Heart right ventricle (tissue), 16 donors: ENCODE measurements around the gene XPA. TPM values are rescaled to one million over a fixed set of nuclear protein-coding genes. Genes with fewer than 3 reads are reported as not detected.
A peak's percentile ranks its signal among the peaks of the same experiment; 100 is the strongest.

Experiments used
- ATAC-seq, 8 donors: fragments of 200-7000 bp; cut with Tn5 transposase; one replicate each; pipeline ENCODE4 v1.9.1; 2020; ENCODE audit warnings: mild to moderate bottlenecking in 8 of 8, moderate library complexity in 8 of 8, moderate number of reproducible peaks in 1 of 8
- DNase-seq, 2 donors: peaks; one replicate each; pipeline ENCODE4 v3.0.0-alpha.2; 2020
- H3K27ac ChIP-seq, 10 donors: fragments of 200-600 bp; sonication (generic) in 2 of 10; one replicate each; pipeline versions ENCODE4 v1.5.0 to v1.8.0; 2020 to 2022; ENCODE audit warnings: mild to moderate bottlenecking in 3 of 10
- H3K27me3 ChIP-seq, 7 donors: fragments of 200-600 bp; one replicate each; pipeline ENCODE4 v1.8.0; 2021 to 2022; ENCODE audit warnings: mild to moderate bottlenecking in 2 of 7
- H3K36me3 ChIP-seq, 9 donors: fragments of 200-600 bp; sonication (generic) in 1 of 9; one replicate each; pipeline versions ENCODE4 v1.5.0 to v1.8.0; 2020 to 2022; ENCODE audit warnings: mild to moderate bottlenecking in 2 of 9
- H3K4me1 ChIP-seq, 9 donors: fragments of 200-600 bp; sonication (generic) in 1 of 9; one replicate each; pipeline versions ENCODE4 v1.5.0 to v1.8.0; 2020 to 2022; ENCODE audit warnings: mild to moderate bottlenecking in 4 of 9
- H3K4me3 ChIP-seq, 10 donors: fragments of 200-600 bp; sonication (generic) in 2 of 10; one replicate each; pipeline versions ENCODE4 v1.5.0 to v1.8.0; 2020 to 2022; ENCODE audit warnings: mild to moderate bottlenecking in 7 of 10, moderate library complexity in 2 of 10
- H3K9me3 ChIP-seq, 11 donors: fragments of 200-600 bp in 10 of 11; sonication (generic) in 2 of 11; one replicate each; pipeline versions ENCODE4 v1.5.0 to v1.8.0; 2013 to 2022; ENCODE audit warnings: mild to moderate bottlenecking in 2 of 11, control low read depth in 1 of 11, moderate library complexity in 1 of 11
- WGBS, 2 donors: extraction: QIAGEN DNeasy Blood & Tissue Kit; methylation state at CpG; one replicate each; pipeline ENCODE4 v1.1.7; 2013; ENCODE audit warnings: inconsistent platforms in 1 of 2; 5-methylcytosine and 5-hydroxymethylcytosine counted together
- intact Hi-C, 10 donors: fragments of 100-400 bp; cut with DNase I; formaldehyde crosslinking; loops; one replicate each; pipeline versions ENCODE4 v1.11.1 to v1.14.2; 2022
- polyA plus RNA-seq, 2 donors: library from polyadenylated mRNA; stranded (reverse); fragments of 200-250 nt; gene quantifications; one replicate each; pipeline ENCODE4 v1.2.3, GENCODE V29; 2013
- total RNA-seq, 10 donors: library from RNA; stranded (reverse); fragmentation: NEBNext Ultra II Directional in 3 of 10; extraction: Animal tissue kit (Norgen Biotek cat#: 25700) in 3 of 10; gene quantifications; one replicate each; pipeline versions ENCODE4 v1.2.1 to v1.2.4, GENCODE V29; 2021 to 2023
- TF ChIP-seq, protein P1 (sequence below), 9 donors: fragments of 200-600 bp; sonication (generic) in 2 of 9; IDR thresholded peaks; one replicate each; pipeline versions ENCODE4 v1.5.0 to v1.8.0; 2021 to 2022; ENCODE audit warnings: antibody characterized with exemption in 9 of 9, mild to moderate bottlenecking in 5 of 9, moderate library complexity in 1 of 9
- donor health status: Arrhythmogenic right ventricular cardiomyopathy.
- donor health status: ischemic (EF 13 %, LVEDD 7.1; RV severe dilation, severe dysfunction).
- donor health status: healthy with polysubstance abuse.
- donor health status: DM: no; HTN: yes; CAD: no.
- donor health status: DM: no; HTN: no; CAD: no.
- donor health status: ischemic (EF 25% LVEDD 6.9; RV normal size, moderate dysfunction).
- donor health status: ischemic (EF 25% LVEDD 5.7; RV mildly dilated, moderate dysfunction).
- donor health status: healthy.
- donor health status: DM: yes; HTN: yes; CAD: no.
- donor health status: Ischemic cardiomyopathy.
- donor health status: ischemic (EF 35%, LVEDD 5.7; RV mildly dilated, moderate dysfunction).
- donor health status: nonischemic (EF 11% LVEDD 7.7; RV severe dilation, severe dysfunction).
- donor health status: DM: yes; HTN: yes; CAD: no.
- donor health status: PGD.
- donor health status: ischemic (EF 29% LVEDD 5.4; RV normal size, mild dysfunction).
- donor health status: nonischemic (EF 23%, LVEDD 6.1; RV moderate dilation, normal function).

Gene XPA
- total and polyA plus RNA-seq, 12 donors = 5.7 to 13.7 (median 9.0) TPM

DNA sequence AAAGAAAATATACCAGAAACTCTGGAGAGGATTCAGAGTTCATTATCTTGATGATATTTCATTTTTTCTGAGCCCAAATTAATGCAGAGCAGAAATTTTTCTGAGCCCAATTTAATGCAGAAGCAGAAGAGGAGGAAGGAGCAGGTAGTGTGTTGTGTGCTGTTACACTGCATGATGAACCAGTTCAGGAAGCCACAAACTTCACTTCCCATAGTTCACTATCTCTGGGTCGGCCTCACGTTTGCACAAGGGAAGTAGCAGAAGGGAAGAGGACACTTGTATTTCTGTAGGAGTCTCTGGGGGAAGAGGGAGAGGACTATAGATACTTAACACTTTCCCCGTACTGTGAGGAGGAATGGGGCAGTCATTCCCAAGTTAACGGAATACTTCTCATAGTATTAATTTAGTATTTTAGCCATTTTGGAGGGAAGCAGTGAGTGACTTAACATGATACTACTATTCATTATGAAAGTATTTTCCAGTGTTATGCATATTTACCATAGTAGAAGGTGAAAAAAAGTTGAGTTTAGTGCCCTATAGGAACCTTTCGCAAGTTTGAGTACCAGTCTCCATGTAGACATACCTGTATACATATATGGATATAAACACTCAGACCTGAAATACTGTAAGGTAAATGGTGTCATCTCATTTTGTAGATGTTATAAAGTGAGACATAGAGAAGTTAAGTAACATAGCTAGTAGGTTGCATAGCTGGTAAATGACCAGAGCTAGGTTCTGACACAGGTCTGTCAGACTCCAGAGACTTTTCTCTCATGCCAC, 30.0 kb downstream of the XPA start:
- Histone ChIP-seq H3K4me1 (peaks cover 0 to 10% (median 0%) of the 10 kb centered on the region in 9 donors), H3K27ac (no peak overlapping the region), H3K4me3 (no peak overlapping the region), H3K36me3 (peaks cover 0 to 100% (median 88%) of the 10 kb centered on the region in 9 donors), H3K27me3 (no peaks in the 10 kb centered on the region), H3K9me3 (no peaks in the 10 kb centered on the region)
- TF ChIP-seq, protein P1, sequence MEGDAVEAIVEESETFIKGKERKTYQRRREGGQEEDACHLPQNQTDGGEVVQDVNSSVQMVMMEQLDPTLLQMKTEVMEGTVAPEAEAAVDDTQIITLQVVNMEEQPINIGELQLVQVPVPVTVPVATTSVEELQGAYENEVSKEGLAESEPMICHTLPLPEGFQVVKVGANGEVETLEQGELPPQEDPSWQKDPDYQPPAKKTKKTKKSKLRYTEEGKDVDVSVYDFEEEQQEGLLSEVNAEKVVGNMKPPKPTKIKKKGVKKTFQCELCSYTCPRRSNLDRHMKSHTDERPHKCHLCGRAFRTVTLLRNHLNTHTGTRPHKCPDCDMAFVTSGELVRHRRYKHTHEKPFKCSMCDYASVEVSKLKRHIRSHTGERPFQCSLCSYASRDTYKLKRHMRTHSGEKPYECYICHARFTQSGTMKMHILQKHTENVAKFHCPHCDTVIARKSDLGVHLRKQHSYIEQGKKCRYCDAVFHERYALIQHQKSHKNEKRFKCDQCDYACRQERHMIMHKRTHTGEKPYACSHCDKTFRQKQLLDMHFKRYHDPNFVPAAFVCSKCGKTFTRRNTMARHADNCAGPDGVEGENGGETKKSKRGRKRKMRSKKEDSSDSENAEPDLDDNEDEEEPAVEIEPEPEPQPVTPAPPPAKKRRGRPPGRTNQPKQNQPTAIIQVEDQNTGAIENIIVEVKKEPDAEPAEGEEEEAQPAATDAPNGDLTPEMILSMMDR (IDR thresholded peaks at IDR 0.05) = no peak
- no peak for DNase-seq
- WGBS, 2 donors = 78 to 79% methylated on average over 5 of the region's 5 CpGs
- intact Hi-C loops = no loop called here
- ATAC-seq = peak in 1 of 8 donors; percentile 24

DNA sequence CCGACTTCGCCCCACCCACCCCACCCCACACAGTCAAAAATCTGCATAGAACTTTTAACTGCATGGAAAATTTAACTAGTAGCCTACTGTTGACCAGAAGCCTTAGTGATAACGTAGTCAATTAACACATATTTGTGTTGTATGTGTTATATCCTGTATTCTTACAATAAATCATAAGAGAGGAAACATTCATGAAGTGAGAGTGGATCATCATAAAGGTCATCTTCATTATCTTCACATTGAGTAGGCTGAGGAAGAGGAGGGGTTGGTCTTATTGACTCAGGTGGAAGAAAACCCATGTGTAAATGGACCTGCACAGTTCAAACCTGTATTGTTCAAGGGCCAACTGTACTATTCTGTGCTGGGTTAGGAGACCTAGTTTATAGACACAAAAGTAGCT, 31.4 kb downstream of the XPA start:
- no peak for ATAC-seq
- TF ChIP-seq, protein P1 (IDR thresholded peaks at IDR 0.05) = no peak
- Histone ChIP-seq H3K27me3 (no peaks in the 10 kb centered on the region), H3K36me3 (peaks cover 0 to 100% (median 80%) of the 10 kb centered on the region in 9 donors), H3K27ac (no peak overlapping the region), H3K4me1 (peaks cover 0 to 12% (median 0%) of the 10 kb centered on the region in 9 donors), H3K9me3 (no peaks in the 10 kb centered on the region), H3K4me3 (no peak overlapping the region)
- intact Hi-C loops = no loop called here
- no peak for DNase-seq
- WGBS, 2 donors = 96% methylated on average over 3 of the region's 3 CpGs

DNA sequence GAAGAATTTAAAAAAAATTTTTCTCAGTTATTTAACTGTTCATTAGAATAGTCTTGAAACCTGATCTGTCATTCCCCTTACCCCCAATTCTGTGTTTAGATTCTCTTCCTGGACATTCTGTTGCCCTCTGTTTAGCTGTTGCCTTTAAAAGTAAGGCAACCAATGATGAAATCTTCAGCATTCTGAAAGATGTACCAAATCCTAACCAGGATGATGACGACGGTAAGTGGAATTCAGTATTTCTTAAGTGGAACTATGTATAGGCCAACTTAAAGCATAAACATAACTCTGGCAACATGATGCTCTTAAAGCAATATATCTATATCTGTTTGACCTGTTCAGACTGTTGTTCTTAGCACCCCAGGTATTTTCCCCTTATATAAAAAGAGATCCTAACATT, 36.3 kb downstream of the XPA start:
- Histone ChIP-seq H3K27ac (peak overlapping the region in 2 of 10 donors; percentile 23 to 65), H3K4me3 (no peak overlapping the region), H3K4me1 (peaks cover 0 to 19% (median 0%) of the 10 kb centered on the region in 9 donors), H3K36me3 (peaks cover 0 to 100% (median 65%) of the 10 kb centered on the region in 9 donors), H3K27me3 (no peaks in the 10 kb centered on the region), H3K9me3 (no peaks in the 10 kb centered on the region)
- ATAC-seq = no peak
- 69 to 91% methylated on average over 2 of the region's 2 CpGs for WGBS, 2 donors
- intact Hi-C loops = no loop called here
- TF ChIP-seq, protein P1 (IDR thresholded peaks at IDR 0.05) = no peak
- DNase-seq = no peak

DNA sequence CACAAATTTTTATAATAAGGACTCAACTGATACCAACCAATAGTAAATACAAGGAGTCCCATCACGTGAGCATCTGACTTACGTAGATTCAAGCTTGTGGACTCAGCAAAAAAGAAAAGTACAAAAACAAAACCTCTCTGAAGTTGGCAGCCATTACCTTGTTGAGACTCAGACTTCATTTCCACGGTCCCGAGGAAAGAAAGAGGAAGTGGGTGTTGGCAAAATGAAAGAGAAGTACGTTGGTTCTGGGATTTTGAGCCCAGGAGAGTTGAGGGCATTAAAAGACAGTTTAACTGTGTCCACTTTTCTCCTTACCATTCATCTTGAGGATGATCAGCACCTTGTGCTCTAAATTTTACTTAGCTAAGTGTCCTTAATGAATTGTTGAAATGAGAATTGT, 36.8 kb downstream of the XPA start:
- WGBS, 2 donors = 75% methylated on average over 5 of the region's 5 CpGs
- Histone ChIP-seq H3K27ac (peak overlapping the region in 2 of 10 donors; percentile 23 to 65), H3K36me3 (peaks cover 0 to 100% (median 62%) of the 10 kb centered on the region in 9 donors), H3K9me3 (no peaks in the 10 kb centered on the region), H3K4me1 (peaks cover 0 to 19% (median 0%) of the 10 kb centered on the region in 9 donors), H3K27me3 (no peaks in the 10 kb centered on the region), H3K4me3 (no peak overlapping the region)
- no peak for ATAC-seq
- intact Hi-C loops = no loop called here
- TF ChIP-seq, protein P1 (IDR thresholded peaks at IDR 0.05) = no peak
- DNase-seq = no peak
